SK-N-SH treated with all-trans-retinoic acid at 6 μM for 48 hours (cell line): ENCODE measurements around the gene TMEM119.

Experiments
- CREB5 ChIP-seq: fragments of 250-450 bp; sonication (Bioruptor Pico); IDR thresholded peaks from 2 replicates; pipeline ENCODE4 v1.5.1; 2020; ENCODE audit warnings: low read depth, mild to moderate bottlenecking, moderate library complexity
- CSDC2 ChIP-seq: fragments of 250-450 bp; sonication (Bioruptor Pico); IDR thresholded peaks from 2 replicates; pipeline ENCODE4 v1.5.0; 2020; ENCODE audit warnings: mild to moderate bottlenecking, moderate library complexity
- ISL1 ChIP-seq: fragments of 250-450 bp; sonication (Bioruptor Pico); IDR thresholded peaks from 2 replicates; pipeline ENCODE4 v2.1.2; 2022; ENCODE audit warnings: mild to moderate bottlenecking, moderate library complexity
- PATZ1 ChIP-seq: fragments of 250-450 bp; sonication (Bioruptor Pico); IDR thresholded peaks from 2 replicates; pipeline ENCODE4 v1.8.0; 2020; ENCODE audit warnings: mild to moderate bottlenecking, moderate library complexity, borderline replicate concordance
- RARB ChIP-seq: fragments of 250-450 bp; sonication (Bioruptor Pico); IDR thresholded peaks from 2 replicates; pipeline ENCODE4 v1.8.0; 2021; ENCODE audit warnings: mild to moderate bottlenecking, moderate library complexity
- ZFP30 ChIP-seq: fragments of 450-650 bp; formaldehyde crosslinking; IDR thresholded peaks from 2 replicates; pipeline ENCODE4 v1.5.0; 2022; ENCODE audit warnings: mild to moderate bottlenecking, moderate library complexity
- ZNF70 ChIP-seq: fragments of 450-650 bp; formaldehyde crosslinking; IDR thresholded peaks from 2 replicates; pipeline ENCODE4 v1.5.0; 2020; ENCODE audit warnings: mild to moderate bottlenecking, moderate library complexity

- TF ChIP-seq PATZ1 (CRISPR knock-in tag) (no peak), CREB5 (CRISPR knock-in tag) (no peak), ISL1 (no peak), RARB (CRISPR knock-in tag) (no peak), ZFP30 (CRISPR knock-in tag) (no peak), ZNF70 (CRISPR knock-in tag) (no peak), CSDC2 (no peak)
These were observed 18.0 kb upstream of the TMEM119 start for GRCh38 chr12:108615918-108616317.
